ENCODE data around the gene PREX1. TPM values are rescaled to one million over a fixed set of nuclear protein-coding genes. Genes with fewer than 3 reads are reported as not detected.
A peak's percentile ranks its signal among the peaks of the same experiment; 100 is the strongest.

Gene PREX1
- total and polyA plus RNA-seq, 9 donors: 3.8 to 13.6 (median 6.7) TPM

GRCh38 chr20:48669946-48670605 is 157.7 kb downstream of the PREX1 start:
- H3K27ac ChIP-seq: no peak overlapping the region
- peaks cover 9% of the 10 kb centered on the region for H3K4me1 ChIP-seq (ENCODE audit: insufficient read depth)
- no peaks in the 10 kb centered on the region for H3K36me3 ChIP-seq
- no peaks in the 10 kb centered on the region for H3K9me3 ChIP-seq
- WGBS, 3 donors: 90 to 91% (median 90%) methylated on average over 11 of the region's 11 CpGs
- no peak for TF ChIP-seq CTCF (IDR thresholded peaks at IDR 0.05)
- TF ChIP-seq POLR2A (IDR thresholded peaks at IDR 0.05): no peak
- TF ChIP-seq EP300 (IDR thresholded peaks at IDR 0.05): no peak
- H3K4me3 ChIP-seq: no peak overlapping the region
- no peaks in the 10 kb centered on the region for H3K27me3 ChIP-seq
- no peak for DNase-seq
- intact Hi-C loops (cut with DNase I): no loop called here

- TF ChIP-seq POLR2A (IDR thresholded peaks at IDR 0.05) (no peak), EP300 (IDR thresholded peaks at IDR 0.05) (no peak), CTCF (IDR thresholded peaks at IDR 0.05) (no peak)
- DNase-seq: peak; percentile 38 to 82 (median 78)
- Histone ChIP-seq H3K4me1 (ENCODE audit: insufficient read depth) (peaks cover 9% of the 10 kb centered on the region), H3K4me3 (no peak overlapping the region), H3K36me3 (no peaks in the 10 kb centered on the region), H3K27me3 (no peaks in the 10 kb centered on the region), H3K9me3 (no peaks in the 10 kb centered on the region), H3K27ac (no peak overlapping the region)
- intact Hi-C loops (cut with DNase I): no loop called here
- 10 to 22% (median 17%) methylated on average over 7 to 10 of the region's 10 CpGs for WGBS, 3 donors
Observed at GRCh38 chr20:48668451-48668946, 159.3 kb downstream of the PREX1 start.

GRCh38 chr20:48667889-48668413 is 159.8 kb downstream of the PREX1 start:
- H3K4me3 ChIP-seq: no peak overlapping the region
- H3K9me3 ChIP-seq: no peaks in the 10 kb centered on the region
- no peak overlapping the region for H3K27ac ChIP-seq
- H3K4me1 ChIP-seq (ENCODE audit: insufficient read depth): peaks cover 9% of the 10 kb centered on the region
- H3K27me3 ChIP-seq: no peaks in the 10 kb centered on the region
- TF ChIP-seq CTCF (IDR thresholded peaks at IDR 0.05): no peak
- no peak for TF ChIP-seq EP300 (IDR thresholded peaks at IDR 0.05)
- TF ChIP-seq POLR2A (IDR thresholded peaks at IDR 0.05): no peak
- intact Hi-C loops (cut with DNase I): no loop called here
- DNase-seq: peak in 3 of 5 donors; percentile 39 to 45 (median 42)
- H3K36me3 ChIP-seq: no peaks in the 10 kb centered on the region
- 51 to 63% (median 56%) methylated on average over 15 of the region's 15 CpGs for WGBS, 3 donors

- no peak for DNase-seq
- H3K9me3 ChIP-seq: no peaks in the 10 kb centered on the region
- no peak overlapping the region for H3K4me3 ChIP-seq
- no peaks in the 10 kb centered on the region for H3K27me3 ChIP-seq
- no peak overlapping the region for H3K27ac ChIP-seq
- peaks cover 9% of the 10 kb centered on the region for H3K4me1 ChIP-seq (ENCODE audit: insufficient read depth)
- WGBS, 3 donors: 90 to 98% (median 96%) methylated on average over 6 of the region's 6 CpGs
- TF ChIP-seq EP300 (IDR thresholded peaks at IDR 0.05) (no peak), POLR2A (IDR thresholded peaks at IDR 0.05) (no peak), CTCF (IDR thresholded peaks at IDR 0.05) (no peak)
- no peaks in the 10 kb centered on the region for H3K36me3 ChIP-seq
- intact Hi-C loops (cut with DNase I): no loop called here
Observed at GRCh38 chr20:48667481-48667880, 160.3 kb downstream of the PREX1 start.

All from ovary (tissue), 9 donors.